Amygdala (tissue), 56 donors: Measurements from ENCODE around the gene BCAP31.
"Not testable (repeated sequence)": the region's sequence is repeated elsewhere in the genome, so short reads cannot be mapped to it uniquely, and the experiment has no call there.

Experiments
- DNase-seq, 56 donors: peaks; one replicate each; lab custom pipeline; 2025; lab: John Stamatoyannopoulos, UW

The BCAP31 gene

DNA sequence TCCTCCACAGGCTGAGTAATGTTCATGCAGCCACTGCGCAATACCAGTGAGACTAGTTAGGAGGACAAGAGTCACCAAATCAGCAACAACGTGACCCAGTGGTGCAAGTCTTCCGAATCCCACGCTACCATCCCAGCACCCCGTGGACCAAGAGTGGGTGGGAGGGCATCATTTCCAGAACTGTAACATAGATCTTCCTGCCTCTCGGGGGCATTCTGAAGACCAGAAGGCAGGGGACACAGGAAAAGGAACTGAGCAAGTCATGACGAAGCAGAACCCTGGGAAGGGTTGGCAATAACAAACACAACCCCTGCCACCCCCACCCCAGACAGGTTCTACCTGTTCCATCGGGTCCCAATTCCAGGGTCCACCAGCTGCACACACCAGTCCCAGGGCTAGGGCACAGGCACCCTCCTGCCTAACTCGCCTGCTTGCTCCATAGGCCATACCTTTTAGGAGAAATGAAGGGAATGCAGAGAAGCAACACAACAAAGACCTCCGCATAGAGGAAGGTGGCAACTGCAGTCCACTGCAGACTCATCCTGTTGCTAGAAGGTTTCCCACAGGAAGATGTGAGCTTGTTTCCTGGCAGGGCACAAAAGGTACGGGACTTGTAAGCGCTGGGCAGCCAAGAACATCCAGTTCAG lies 1.4 kb downstream of the BCAP31 start:
- DNase-seq = no peak

GRCh38 chrX:153719701-153720100 lies 4.5 kb downstream of the BCAP31 start:
- DNase-seq = no peak

GRCh38 chrX:153719238-153719637 lies 4.9 kb downstream of the BCAP31 start:
- DNase-seq = no peak

DNA sequence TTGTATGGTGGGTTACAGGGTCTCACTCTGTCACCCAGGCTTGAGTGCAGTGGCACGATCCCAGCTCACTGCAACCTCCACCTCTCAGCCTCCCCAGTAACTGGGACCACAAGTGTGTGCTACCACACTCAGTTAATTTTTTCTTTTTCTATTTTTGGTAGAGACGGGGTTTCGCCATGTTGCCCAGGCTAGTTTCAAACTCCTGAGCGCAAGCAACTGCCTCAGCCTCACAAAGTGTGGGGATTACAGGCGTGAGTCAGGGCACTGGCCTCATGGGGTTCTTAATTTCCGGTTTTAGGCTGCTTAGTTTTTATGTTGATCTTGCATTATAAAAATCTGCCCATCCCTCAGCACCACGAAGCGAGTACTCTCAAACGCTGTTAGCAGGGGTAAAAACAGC lies 6.7 kb downstream of the BCAP31 start:
- no peak for DNase-seq

DNA sequence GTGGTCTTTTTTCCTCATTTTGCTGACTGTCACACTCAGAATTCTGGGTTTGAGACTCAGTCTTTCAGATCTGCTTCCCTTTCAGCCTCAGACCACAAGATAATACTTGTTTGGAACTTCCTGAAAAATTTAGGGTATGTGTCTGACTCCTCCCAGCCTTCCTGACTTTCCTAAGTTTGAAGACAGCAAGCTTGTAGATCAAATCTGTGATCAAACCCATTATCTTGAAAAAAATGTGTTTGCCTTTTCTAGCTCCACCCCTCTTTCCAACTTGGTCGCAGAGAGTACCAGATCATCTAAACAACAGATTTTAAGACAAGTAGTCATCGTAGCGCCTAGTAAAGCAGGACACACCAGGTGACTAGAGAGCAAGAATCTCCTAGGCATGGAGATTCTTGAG lies 9.9 kb downstream of the BCAP31 start:
- DNase-seq = no peak

GRCh38 chrX:153709726-153710674 lies 14.2 kb downstream of the BCAP31 start:
- no peak for DNase-seq

DNA sequence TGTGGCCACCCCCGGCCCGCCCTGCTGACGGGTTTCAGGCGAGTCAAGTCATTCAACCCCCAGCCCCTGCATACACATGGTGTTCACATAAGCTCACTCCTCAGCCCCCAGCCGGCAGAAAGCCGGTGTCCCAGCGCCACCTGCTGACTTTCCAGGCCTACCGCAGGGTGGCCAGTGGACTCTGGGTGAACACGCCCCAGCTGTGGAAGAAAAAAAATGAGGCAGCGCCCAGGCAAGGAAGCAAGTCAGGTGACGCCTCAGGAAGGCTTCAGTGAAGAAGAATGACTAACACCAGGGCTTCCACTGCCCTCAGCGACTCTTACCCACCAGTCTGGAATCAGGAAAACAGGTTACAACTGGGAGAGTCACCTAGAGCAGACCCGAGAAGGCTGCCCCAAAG lies 15.8 kb downstream of the BCAP31 start:
- DNase-seq = peak in 48 of 56 donors; percentile 3 to 75 (median 36)

DNA sequence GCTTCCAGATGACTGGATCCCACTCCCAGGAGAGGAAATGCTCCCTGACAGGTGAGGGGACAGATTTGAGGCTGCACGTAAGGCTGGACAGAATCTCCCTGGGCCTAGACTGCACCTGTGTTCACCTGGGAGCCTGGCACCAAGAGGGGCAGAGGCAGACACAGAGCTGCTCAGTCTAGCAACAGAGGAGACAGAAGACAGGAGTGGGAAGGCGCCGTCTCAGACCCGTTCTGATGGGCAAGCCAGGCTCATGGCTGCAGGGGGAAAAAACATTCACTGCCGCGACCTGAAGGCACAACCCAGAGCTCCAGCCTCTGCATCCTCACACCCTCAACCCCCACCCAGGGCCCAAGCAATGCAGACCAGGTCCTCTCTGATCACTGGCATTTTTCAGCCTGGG lies 16.8 kb downstream of the BCAP31 start:
- no peak for DNase-seq

- no peak for DNase-seq
These were observed 17.4 kb downstream of the BCAP31 start for GRCh38 chrX:153706799-153707198.

DNA sequence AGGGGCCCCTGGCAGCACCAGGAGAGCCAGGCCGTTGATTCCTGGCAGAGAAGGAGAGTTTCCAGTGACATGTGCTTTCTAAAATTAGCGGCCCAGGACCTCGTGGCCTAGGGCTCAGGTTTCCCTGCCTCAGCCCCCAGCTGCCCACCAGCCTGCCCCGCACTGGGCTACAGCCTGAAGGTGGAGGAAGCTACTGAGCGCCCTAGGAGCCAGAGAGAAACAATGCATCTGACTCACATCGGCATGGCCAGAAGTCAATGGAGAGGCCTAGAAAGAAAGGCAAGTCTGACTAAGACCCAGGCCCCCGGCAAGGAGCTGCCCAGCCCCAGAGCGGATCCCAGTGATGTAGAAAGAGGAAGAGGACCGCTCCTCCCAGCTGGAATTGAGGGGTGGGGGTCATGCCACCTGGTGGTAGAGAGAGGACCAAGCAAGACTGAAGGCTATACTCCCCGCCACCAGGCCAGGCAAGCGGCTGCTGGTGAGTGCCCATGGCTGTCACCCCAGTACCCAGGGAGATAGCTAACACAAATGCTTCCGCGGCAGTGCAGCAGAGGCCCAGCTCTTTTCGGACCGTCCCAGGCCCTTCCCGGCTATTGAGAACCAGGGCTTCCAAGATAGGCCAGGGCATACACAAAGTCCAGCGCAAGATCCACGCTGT lies 18.7 kb downstream of the BCAP31 start:
- not testable (repeated sequence) for DNase-seq

DNA sequence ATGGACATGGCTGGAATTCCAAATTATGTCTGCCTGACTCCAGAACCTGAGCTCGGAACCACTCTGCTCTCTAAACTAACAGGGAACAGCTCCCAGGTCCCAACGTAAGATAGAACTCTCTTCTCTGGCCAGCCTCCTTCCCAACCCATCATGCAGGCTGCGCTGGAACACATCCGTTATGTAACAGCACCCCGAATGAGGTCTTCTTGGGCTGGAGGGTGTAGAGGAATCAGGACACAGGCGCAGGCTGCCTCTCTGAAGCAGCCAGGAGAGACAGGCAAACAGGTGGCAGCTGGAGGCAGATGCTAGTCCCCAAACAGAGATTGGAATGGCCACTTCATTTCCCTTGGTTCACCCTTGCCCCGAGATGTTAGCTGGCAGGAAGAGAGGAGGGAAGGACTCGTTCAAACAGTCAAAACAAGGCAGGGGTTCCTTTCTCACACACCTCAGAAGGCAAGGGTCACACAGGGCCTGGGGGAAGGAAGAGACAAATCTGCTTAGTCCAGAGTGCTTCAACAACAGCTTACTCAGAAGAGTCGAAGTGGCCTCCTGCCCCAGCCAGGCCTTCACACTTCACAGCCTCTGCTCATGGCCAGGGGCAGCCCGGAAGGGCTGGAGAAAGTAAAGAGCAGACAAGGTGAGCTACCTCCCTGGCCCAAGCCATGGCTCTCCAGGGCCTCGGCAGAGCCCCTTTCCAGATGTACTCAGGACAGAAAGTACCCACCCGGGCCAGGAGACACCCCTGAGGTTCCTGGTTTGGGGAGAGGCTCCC lies 19.4 kb downstream of the BCAP31 start:
- DNase-seq = not testable (repeated sequence)

DNA sequence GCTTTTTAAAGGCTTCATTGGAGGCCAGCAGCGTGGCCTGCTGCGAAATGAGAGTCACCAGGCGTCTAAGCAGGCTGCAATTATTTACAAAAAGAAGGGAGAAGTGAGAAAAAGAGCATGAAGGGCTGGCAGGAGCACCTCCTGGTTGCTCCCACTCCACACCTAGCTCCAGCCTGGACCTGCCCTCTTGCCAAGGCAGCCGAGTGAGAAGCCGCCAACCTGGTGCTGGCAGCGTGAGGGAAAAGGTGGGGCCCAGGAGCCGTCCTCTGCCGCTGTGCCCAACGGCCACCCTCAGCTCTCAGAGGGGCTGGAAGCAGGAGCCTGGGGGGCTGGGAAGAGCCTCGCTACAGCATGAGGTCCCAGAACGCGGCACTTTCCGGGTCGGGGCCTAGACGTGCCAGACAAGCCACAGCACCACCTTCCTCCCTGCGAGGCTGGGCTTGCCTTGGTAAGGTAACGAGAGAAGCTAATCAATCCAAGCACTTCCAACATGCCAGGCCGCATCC lies 20.1 kb downstream of the BCAP31 start:
- DNase-seq = no peak

DNA sequence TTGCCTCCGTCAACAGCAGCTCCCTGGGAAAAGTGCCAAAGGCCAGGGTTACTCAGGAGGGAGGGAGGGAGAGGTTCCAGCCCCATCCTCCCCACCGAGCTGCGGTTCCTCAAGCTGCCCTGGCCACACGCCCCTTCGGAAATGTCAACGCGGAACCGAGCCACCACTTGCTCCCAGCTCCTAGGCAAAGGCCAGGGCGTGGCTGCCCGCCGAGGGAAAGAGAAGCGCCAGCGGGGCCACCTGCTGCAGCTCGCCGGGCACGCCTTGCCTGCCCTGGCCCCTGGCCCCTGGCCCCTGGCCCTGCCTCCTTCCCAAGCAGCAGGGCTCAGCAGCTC lies 21.2 kb downstream of the BCAP31 start:
- DNase-seq = peak in 2 of 56 donors; percentile 4 to 20

DNA sequence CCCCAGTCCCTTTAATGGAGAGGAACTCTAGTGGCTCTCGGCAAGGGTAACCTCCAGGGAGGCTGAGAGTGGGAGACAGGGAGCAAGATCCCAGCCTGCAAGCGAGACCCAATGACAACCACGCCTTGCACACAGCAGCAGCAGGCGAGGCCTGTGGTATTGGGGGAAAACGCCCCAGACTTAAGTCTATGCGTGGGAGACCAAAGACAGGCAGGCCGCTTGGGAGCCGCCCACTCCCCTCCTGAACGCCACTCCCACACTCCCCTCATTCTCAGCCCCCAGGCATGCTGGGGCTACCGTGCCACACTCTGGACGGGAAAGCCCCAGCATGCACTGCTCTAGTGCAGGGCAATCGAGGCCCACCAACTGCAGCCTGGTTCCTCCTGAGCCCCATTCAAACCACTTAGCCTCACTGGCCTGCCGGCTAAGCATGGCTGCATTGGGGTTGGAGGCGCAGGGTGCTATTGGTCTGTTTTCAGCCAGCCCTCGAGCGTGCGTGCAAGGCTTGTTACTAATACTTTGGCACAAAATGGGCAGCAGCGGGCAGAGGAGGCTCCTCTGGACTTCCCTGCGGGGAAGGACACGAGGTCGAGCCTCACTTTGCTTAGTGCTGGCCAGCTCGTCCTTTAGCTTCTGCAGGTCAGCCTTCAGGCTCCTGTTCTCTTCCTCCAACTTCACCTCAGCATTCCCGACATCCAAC lies 21.7 kb downstream of the BCAP31 start:
- DNase-seq = no peak

DNA sequence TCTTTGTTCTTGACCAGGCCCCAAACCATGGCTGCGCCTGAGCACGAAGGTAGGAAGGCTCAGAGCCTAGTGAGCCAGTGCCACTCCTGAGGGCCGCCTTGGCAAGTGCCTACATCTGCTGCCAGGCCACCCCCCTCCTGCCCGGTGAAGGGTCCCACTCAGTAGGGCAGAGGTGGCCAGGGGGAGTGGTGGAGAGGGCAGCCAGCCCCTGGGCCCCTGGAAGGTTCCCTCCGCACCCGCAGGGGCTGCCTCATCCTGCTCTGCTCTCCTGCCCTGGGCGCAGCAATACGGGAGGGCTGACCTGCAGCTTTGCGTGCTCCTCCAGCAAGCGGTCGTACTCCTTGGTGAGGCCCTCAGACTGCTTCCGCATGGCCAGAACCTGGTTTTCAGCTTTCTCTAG lies 22.5 kb downstream of the BCAP31 start:
- DNase-seq = no peak

DNA sequence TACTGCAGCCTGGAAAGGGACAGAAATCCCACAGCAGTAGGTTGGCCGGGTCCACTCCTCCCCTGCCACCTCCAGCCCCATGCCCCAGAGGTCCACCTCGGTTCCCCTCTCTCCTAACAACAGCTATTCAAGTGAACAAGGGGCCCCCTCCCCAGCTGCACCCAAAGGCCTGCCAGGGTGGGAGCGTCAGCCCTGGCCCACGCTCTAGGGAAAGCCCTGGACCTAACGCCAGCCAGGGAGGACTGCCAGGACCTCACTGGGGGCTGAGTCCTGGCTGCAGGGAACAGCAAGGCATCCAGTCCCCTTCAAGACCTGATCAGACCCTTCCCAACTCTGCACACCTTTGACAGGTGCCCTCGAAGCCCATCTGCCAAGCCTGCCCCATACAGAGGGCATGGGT lies 23.2 kb downstream of the BCAP31 start:
- no peak for DNase-seq

DNA sequence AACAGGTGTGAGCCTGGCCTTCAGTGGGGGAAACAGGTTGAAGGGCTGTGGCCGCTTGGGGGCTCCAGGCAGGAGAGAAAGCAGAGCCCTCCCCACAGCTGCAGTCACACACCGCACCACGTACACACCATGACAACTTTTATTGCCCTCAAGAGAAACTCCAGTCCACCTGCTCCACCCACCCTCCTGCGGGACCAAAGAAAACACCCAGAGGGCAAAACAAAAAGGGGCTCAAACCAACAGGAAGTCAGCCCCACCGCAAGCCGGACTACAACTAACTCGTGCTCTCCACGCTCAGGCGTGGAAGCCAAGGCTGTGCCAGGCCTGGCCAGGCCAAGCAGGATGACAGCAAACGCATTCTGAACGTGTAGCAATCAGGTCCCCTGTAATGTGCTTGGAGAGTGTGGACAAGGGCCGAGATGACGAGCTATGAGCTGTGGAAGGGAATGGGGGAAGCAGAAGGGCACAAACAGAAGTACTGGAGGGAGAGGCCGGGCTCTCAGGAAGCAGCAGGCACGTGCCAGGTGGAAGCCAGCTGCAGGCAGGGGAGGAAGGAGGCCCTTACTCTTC lies 23.7 kb downstream of the BCAP31 start:
- no peak for DNase-seq

DNA sequence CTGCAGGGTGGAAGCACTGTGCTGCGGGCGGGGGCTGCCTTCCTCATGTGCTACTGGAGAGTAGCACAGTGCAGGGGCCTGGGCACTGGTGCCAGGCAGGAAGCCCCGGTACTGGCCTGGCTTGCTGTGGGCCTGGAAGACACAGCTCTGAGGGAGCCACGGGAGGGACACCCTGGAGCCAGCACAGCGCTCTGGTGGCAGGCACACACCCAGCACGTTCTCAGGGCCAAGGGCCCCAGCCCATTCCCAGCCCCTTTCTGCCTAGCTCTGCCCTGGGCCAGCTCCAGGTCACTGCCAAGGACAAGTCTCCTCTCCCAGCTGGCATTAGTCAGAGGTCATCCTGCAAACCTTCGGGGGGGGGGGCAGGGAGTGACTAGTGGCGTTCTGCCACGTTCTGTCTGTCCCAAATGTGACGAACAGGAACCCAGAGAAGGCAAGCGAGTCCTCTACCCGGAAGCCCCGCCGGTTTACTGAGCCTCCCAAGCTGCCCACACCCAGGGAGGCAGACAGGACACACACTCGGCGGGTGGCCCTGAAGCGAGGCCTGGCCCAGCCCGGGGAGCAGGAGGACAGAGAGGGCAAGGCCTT lies 24.3 kb downstream of the BCAP31 start:
- not testable (repeated sequence) for DNase-seq

- not testable (repeated sequence) for DNase-seq
These were observed 24.9 kb downstream of the BCAP31 start for GRCh38 chrX:153699210-153699783.
